Activated CD4-positive, alpha-beta T cell treated with anti-CD3 and anti-CD28 coated beads for 1 hour (primary cell): Measurements from ENCODE around the gene GUCY2C.
"Not testable (repeated sequence)": the region's sequence is repeated elsewhere in the genome, so short reads cannot be mapped to it uniquely, and the experiment has no call there.

Source experiments
- DNase-seq: peaks from one replicate; pipeline ENCODE4 v3.0.0-alpha.2; 2020

The GUCY2C gene

GRCh38 chr12:14696265-14696741 lies at the start of gene GUCY2C:
Gene GUCY2C (minus strand): TSS chr12:14696599. CDS start chr12:14696448, 151 bp downstream.
- no peak for DNase-seq

GRCh38 chr12:14743061-14743460 lies 46.7 kb upstream of the GUCY2C start:
- no peak for DNase-seq

GRCh38 chr12:14741942-14742341 lies 45.5 kb upstream of the GUCY2C start:
- no peak for DNase-seq

- no peak for DNase-seq
Measured at GRCh38 chr12:14741153-14741552, 44.8 kb upstream of the GUCY2C start.

GRCh38 chr12:14736441-14736840 lies 40.0 kb upstream of the GUCY2C start:
- DNase-seq = not testable (repeated sequence)

- no peak for DNase-seq
Measured at GRCh38 chr12:14731821-14732220, 35.4 kb upstream of the GUCY2C start.

- no peak for DNase-seq
Measured at GRCh38 chr12:14729586-14729985, 33.2 kb upstream of the GUCY2C start.

- DNase-seq = peak; percentile 39
Measured at GRCh38 chr12:14723763-14724162, 27.4 kb upstream of the GUCY2C start.

- peak; percentile 19 for DNase-seq
Measured at GRCh38 chr12:14716848-14717444, 20.5 kb upstream of the GUCY2C start.

GRCh38 chr12:14714437-14714836 lies 18.0 kb upstream of the GUCY2C start:
- no peak for DNase-seq

- DNase-seq = no peak
Measured at GRCh38 chr12:14710632-14711320, 14.4 kb upstream of the GUCY2C start.

- no peak for DNase-seq
Measured at GRCh38 chr12:14701809-14702568, 5.6 kb upstream of the GUCY2C start.

- no peak for DNase-seq
Measured at GRCh38 chr12:14700935-14701334, 4.5 kb upstream of the GUCY2C start.

- no peak for DNase-seq
Measured at GRCh38 chr12:14699923-14700322, 3.5 kb upstream of the GUCY2C start.

GRCh38 chr12:14698555-14698954 lies 2.2 kb upstream of the GUCY2C start:
- no peak for DNase-seq

GRCh38 chr12:14695715-14696141 lies 671 bp downstream of the GUCY2C start:
- DNase-seq = no peak

GRCh38 chr12:14694970-14695369 lies 1.4 kb downstream of the GUCY2C start:
- no peak for DNase-seq

- no peak for DNase-seq
Measured at GRCh38 chr12:14694145-14694714, 2.2 kb downstream of the GUCY2C start.

- DNase-seq = no peak
Measured at GRCh38 chr12:14693116-14693515, 3.3 kb downstream of the GUCY2C start.

- no peak for DNase-seq
Measured at GRCh38 chr12:14691560-14691959, 4.8 kb downstream of the GUCY2C start.

- no peak for DNase-seq
Measured at GRCh38 chr12:14689996-14690395, 6.4 kb downstream of the GUCY2C start.

- DNase-seq = no peak
Measured at GRCh38 chr12:14689144-14689543, 7.3 kb downstream of the GUCY2C start.

- not testable (repeated sequence) for DNase-seq
Measured at GRCh38 chr12:14682231-14682630, 14.2 kb downstream of the GUCY2C start.
